HepG2 (cell line): ENCODE measurements around the gene CNNM1. TPM values are rescaled to one million over a fixed set of nuclear protein-coding genes. Genes with fewer than 3 reads are reported as not detected.
A peak's percentile ranks its signal among the peaks of the same experiment; 100 is the strongest.

Source experiments
- ATAC-seq: fragments of 200-7000 bp; cut with Tn5 transposase; 3 replicates; pipeline ENCODE4 v1.9.1; 2020; ENCODE audit warnings: mild to moderate bottlenecking, moderate library complexity
- BruUV-seq: library from RNA; stranded (reverse); fragments of 400-500 nt; replicated peaks from 2 replicates; lab custom pipeline; 2021; lab: Mats Ljungman, UMichigan
- CTCF ChIA-PET: fragments of 300-600 bp; formaldehyde crosslinking; extraction: SDS; loops from one replicate; lab custom pipeline; 2021; ENCODE audit warnings: low total read pairs, inconsistent platforms, low intra/inter-chr PET ratio; lab: Yijun Ruan, JAX
- POLR2A ChIA-PET: fragments of 350-600 bp; sonication (Branson Sonifier 250); formaldehyde crosslinking; loops from one replicate; lab custom pipeline; 2020; ENCODE audit warnings: antibody characterized with exemption, inconsistent platforms; lab: Yijun Ruan, JAX
- DNase-seq: peaks from one replicate; pipeline ENCODE4 v3.0.0-alpha.2; 2015; ENCODE audit warnings: low spot score
- FAIRE-seq: peaks from 3 replicates; lab custom pipeline; 2011; peaks lifted over from hg19 to GRCh38; lab: Jason Lieb, UNC
- H2AFZ ChIP-seq: one replicate; pipeline ENCODE4 v1.6.1; 2011; ENCODE audit warnings: low read length, inconsistent platforms
- H3K27ac ChIP-seq: fragments of 300-600 bp; 3 replicates; pipeline ENCODE4 v1.8.0; 2011; ENCODE audit warnings: mixed run types, mild to moderate bottlenecking, mixed read lengths, low read length, inconsistent platforms; ENCODE audit not compliant: insufficient read depth; ENCODE audit errors: extremely low read length
- H3K27me3 ChIP-seq, 2 experiments: fragments of 200-600 bp in 1 of 2; 2 replicates in 1 of 2; 3 replicates in 1 of 2; pipeline versions ENCODE4 v1.6.0 to v1.8.0; 2011; ENCODE audit warnings: low read length in 2 of 2, mild to moderate bottlenecking in 2 of 2, moderate library complexity in 2 of 2, inconsistent platforms in 1 of 2; ENCODE audit not compliant: insufficient read depth in 2 of 2, control insufficient read depth in 1 of 2
- H3K36me3 ChIP-seq, 2 experiments: fragments of 200-600 bp in 1 of 2; replicated peaks in 1 of 2; 2 replicates in 1 of 2; 3 replicates in 1 of 2; pipeline versions ENCODE4 v1.5.1 to v1.8.0; 2011; ENCODE audit warnings: low read length in 2 of 2, inconsistent platforms in 1 of 2; ENCODE audit not compliant: insufficient read depth in 2 of 2, control insufficient read depth in 1 of 2
- H3K4me1 ChIP-seq: 2 replicates; pipeline ENCODE4 v1.5.1; 2012; ENCODE audit warnings: low read length, inconsistent platforms; ENCODE audit not compliant: insufficient read depth
- H3K4me2 ChIP-seq: 2 replicates; pipeline ENCODE4 v1.6.0; 2011; ENCODE audit warnings: low read depth, low read length, inconsistent platforms
- H3K4me3 ChIP-seq, 3 experiments: fragments of 200-600 bp in 1 of 3; sonication (generic), shearing (Covaris generic) in 1 of 3; replicated peaks in 1 of 3; 2 replicates each; pipeline ENCODE4 v1.5.1; 2011 to 2016; ENCODE audit warnings: low read length in 3 of 3, inconsistent platforms in 2 of 3, low read depth in 2 of 3, mild to moderate bottlenecking in 2 of 3, control low read depth in 1 of 3, mixed read lengths in 1 of 3; ENCODE audit not compliant: insufficient read depth in 1 of 3
- H3K79me2 ChIP-seq: one replicate; pipeline ENCODE4 v1.6.1; 2011; ENCODE audit warnings: low read length, inconsistent platforms; ENCODE audit not compliant: insufficient read depth
- H3K9ac ChIP-seq: 2 replicates; pipeline ENCODE4 v1.6.0; 2011; ENCODE audit warnings: mild to moderate bottlenecking, low read depth, low read length, inconsistent platforms; ENCODE audit not compliant: insufficient read depth
- H3K9me3 ChIP-seq: 2 replicates; pipeline ENCODE4 v1.5.1; 2012; ENCODE audit warnings: mild to moderate bottlenecking, low read length
- H4K20me1 ChIP-seq: 2 replicates; pipeline ENCODE4 v1.6.0; 2011; ENCODE audit warnings: inconsistent platforms, mild to moderate bottlenecking, low read length, moderate library complexity; ENCODE audit not compliant: insufficient read depth
- BRD4 ChIP-seq: sonication (generic); formaldehyde crosslinking; IDR thresholded peaks from 2 replicates; pipeline ENCODE4 v1.4.0; 2020; ENCODE audit warnings: missing genetic modification reagents
- HHEX ChIP-seq: IDR thresholded peaks from 2 replicates; pipeline ENCODE4 v1.6.1; 2016; ENCODE audit warnings: control low read depth
- IRF2 ChIP-seq: IDR thresholded peaks from 2 replicates; pipeline ENCODE4 v1.6.1; 2018; ENCODE audit warnings: missing genetic modification reagents, missing compliant biosample characterization
- LRRFIP1 ChIP-seq: sonication (generic); formaldehyde crosslinking; conservative IDR thresholded peaks from 2 replicates; pipeline ENCODE4 v1.4.0; 2020; ENCODE audit warnings: missing genetic modification reagents
- MIER3 ChIP-seq: IDR thresholded peaks from 2 replicates; pipeline ENCODE4 v1.6.1; 2016; ENCODE audit warnings: missing compliant biosample characterization, borderline replicate concordance
- PITX1 ChIP-seq: sonication (generic); formaldehyde crosslinking; IDR thresholded peaks from 2 replicates; pipeline ENCODE4 v1.5.1; 2020; ENCODE audit warnings: mild to moderate bottlenecking, missing genetic modification reagents
- RARA ChIP-seq: IDR thresholded peaks from 2 replicates; pipeline ENCODE4 v1.6.1; 2016; ENCODE audit warnings: missing genetic modification reagents, missing compliant biosample characterization
- REST ChIP-seq, 2 experiments: IDR thresholded peaks; 2 replicates each; pipeline ENCODE4 v1.6.1; 2011 to 2012; ENCODE audit warnings: low read length in 2 of 2, borderline replicate concordance in 1 of 2, low read depth in 1 of 2, mild to moderate bottlenecking in 1 of 2, moderate library complexity in 1 of 2
- TAF1 ChIP-seq: sonication (generic); formaldehyde crosslinking; IDR thresholded peaks from 2 replicates; pipeline ENCODE4 v1.4.0; 2020; ENCODE audit warnings: missing genetic modification reagents
- THAP11 ChIP-seq: IDR thresholded peaks from 2 replicates; pipeline ENCODE4 v1.6.1; 2016; ENCODE audit warnings: missing biosample characterization, missing genetic modification reagents
- ZBTB42 ChIP-seq: sonication (generic); formaldehyde crosslinking; IDR thresholded peaks from 2 replicates; pipeline ENCODE4 v1.5.0; 2020; ENCODE audit warnings: mild to moderate bottlenecking, missing genetic modification reagents
- ZNF12 ChIP-seq: sonication (generic); formaldehyde crosslinking; IDR thresholded peaks from 2 replicates; pipeline ENCODE4 v1.5.0; 2020; ENCODE audit warnings: missing genetic modification reagents
- ZNF205 ChIP-seq: IDR thresholded peaks from 2 replicates; pipeline ENCODE4 v1.6.1; 2018; ENCODE audit warnings: missing biosample characterization, missing genetic modification reagents
- ZNF232 ChIP-seq: sonication (generic); formaldehyde crosslinking; IDR thresholded peaks from 2 replicates; pipeline ENCODE4 v1.4.0; 2020; ENCODE audit warnings: missing genetic modification reagents, borderline replicate concordance
- ZNF546 ChIP-seq: sonication (generic); formaldehyde crosslinking; conservative IDR thresholded peaks from 2 replicates; pipeline ENCODE4 v1.8.1; 2023; ENCODE audit warnings: mild to moderate bottlenecking, missing genetic modification reagents
- ZNF850 ChIP-seq: sonication (generic); formaldehyde crosslinking; conservative IDR thresholded peaks from 2 replicates; pipeline ENCODE4 v1.9.0; 2021; ENCODE audit warnings: mild to moderate bottlenecking, missing genetic modification reagents
- ZSCAN29 ChIP-seq: sonication (generic); formaldehyde crosslinking; conservative IDR thresholded peaks from 2 replicates; pipeline ENCODE4 v1.4.0; 2020; ENCODE audit warnings: mild to moderate bottlenecking, missing genetic modification reagents
- WGBS: methylation state at CpG from one replicate; pipeline ENCODE4 v1.1.6; 2017; ENCODE audit warnings: low lambda C conversion rate; 5-methylcytosine and 5-hydroxymethylcytosine counted together
- in situ Hi-C: cut with HindIII; loops from 2 replicates; pipeline ENCODE4 v1.10.0; 2017; ENCODE audit warnings: low pct_unique_long_range_greater_than_20kb; ENCODE audit not compliant: extremely low pct_ligation_motif_present
- intact Hi-C: fragments of 100-400 bp; cut with micrococcal nuclease; formaldehyde crosslinking; loops from one replicate; pipeline ENCODE4 v1.10.0; 2022; ENCODE audit not compliant: unreplicated experiment
- polyA plus RNA-seq, 8 experiments: library from polyadenylated mRNA; depleted of rRNA in 3 of 8; stranded (reverse) in 7 of 8; unstranded in 1 of 8; fragments of >200 nt; fragmentation: Illumina TruSeq in 4 of 8; extraction: Trizol in 4 of 8; gene quantifications; 2 replicates each; pipeline versions ENCODE4 v1.2.1 to v1.2.3, GENCODE V29; 2011 to 2016; ENCODE audit warnings: low read depth in 4 of 8, missing spikeins in 1 of 8, mixed read lengths in 1 of 8; ENCODE audit not compliant: insufficient read depth in 1 of 8
- total RNA-seq, 5 experiments: library from RNA; depleted of rRNA; stranded (reverse); fragments of >200 nt; fragmentation: Illumina TruSeq; extraction: Trizol; gene quantifications; 2 replicates each; pipeline ENCODE4 v1.2.3, GENCODE V29; 2016; ENCODE audit warnings: low read depth in 1 of 5

CNNM1 gene
- total and polyA plus RNA-seq, 2 of the 13 experiments (the other 11 are each of a cell fraction or from before 2014, with no cell fraction given): 4.3 to 9.6 TPM

GRCh38 chr10:99429517-99430095 lies 100.5 kb downstream of the CNNM1 start (continued):
- no peak for TF ChIP-seq LRRFIP1 (CRISPR knock-in tag)
- peak in 1 of 2 experiments; percentile 79; a peak in 2 of 4 replicates for TF ChIP-seq REST (IDR thresholded peaks at IDR 0.05; ENCODE audit: borderline replicate concordance in 1 of 2, low read depth in 1 of 2, low read length in 2 of 2)
- TF ChIP-seq ZNF850 (CRISPR knock-in tag): no peak
- TF ChIP-seq MIER3: no peak

GRCh38 chr10:99430116-99430450 lies 100.9 kb downstream of the CNNM1 start:
- intact Hi-C loops (loop anchor here (1.0 to 2.0 kb wide), 2 partner anchors 17 to 34 kb away; no protein-coding TSS in a partner anchor), in situ Hi-C loops (loop anchor here (5.0 kb wide), 2 partner anchors 38 to 182 kb away; no protein-coding TSS in a partner anchor)
- Histone ChIP-seq H3K4me1 (peaks cover 56% of the 10 kb centered on the region), H3K27me3 (no peaks in the 10 kb centered on the region; a peak in 1 of 5 replicates), H3K27ac (peak overlapping the region; percentile 73), H3K9ac (peak overlapping the region; percentile 91), H3K9me3 (no peaks in the 10 kb centered on the region), H4K20me1 (no peaks in the 10 kb centered on the region), H3K36me3 (peaks cover 7 to 20% of the 10 kb centered on the region in 2 experiments), H3K79me2 (peaks cover 64% of the 10 kb centered on the region), H3K4me2 (peak overlapping the region; percentile 90), H2AFZ (no peak overlapping the region), H3K4me3 (peak overlapping the region; percentile 87 to 99 (median 93))
- FAIRE-seq: no peak
- ChIA-PET POLR2A (interaction anchor here (0.7 to 2.6 kb wide), 20 partner anchors 9 to 303 kb away, joined by 3 to 43 read pairs (median 5); partner anchors contain the start of genes ENTPD7 and SLC25A28), CTCF (no interaction called here)
- DNase-seq: no peak
- TSS peak; percentile 58 for BruUV-seq
- WGBS: under 1% methylated on average over 11 of the region's 14 CpGs
- peak; percentile 30; the same call in 2 of the 3 replicates for ATAC-seq
- TF ChIP-seq IRF2 (CRISPR knock-in tag) (0 out of 2 replicates have a peak, but pooled peaks have one; percentile 3), PITX1 (no peak; the same call in 1 of the 2 replicates), THAP11 (CRISPR knock-in tag) (no peak), ZNF12 (CRISPR knock-in tag) (peak; percentile 30; the same call in 1 of the 2 replicates), TAF1 (CRISPR knock-in tag) (no peak), ZNF546 (no peak), BRD4 (peak; percentile 62), RARA (CRISPR knock-in tag) (no peak), ZNF205 (CRISPR knock-in tag) (0 out of 2 replicates have a peak, but pooled peaks have one; percentile 16), ZNF232 (peak; percentile 25; the same call in 1 of the 2 replicates), HHEX (CRISPR knock-in tag) (no peak), ZBTB42 (CRISPR knock-in tag) (no peak), ZSCAN29 (CRISPR knock-in tag) (0 out of 2 replicates have a peak, but pooled peaks have one; percentile 52)
